Stimulated activated CD8-positive, alpha-beta memory T cell treated with anti-CD3 and anti-CD28 coated beads, Interleukin-2, amount 100 ng/mL, for 1 hour (primary cell): ENCODE results near the gene ATXN1L.
"Not testable (repeated sequence)": the region's sequence is repeated elsewhere in the genome, so short reads cannot be mapped to it uniquely, and the experiment has no call there.

Experiments
- DNase-seq, 2 donors: peaks; one replicate each; pipeline ENCODE4 v3.0.0-alpha.2; 2020; ENCODE audit warnings: low read depth in 2 of 2

The ATXN1L gene

GRCh38 chr16:71894229-71894920 lies 48.6 kb downstream of the ATXN1L start:
- peak in 1 of 2 donors; percentile 12 for DNase-seq

- DNase-seq = peak; percentile 96 to 97
Measured at GRCh38 chr16:71894921-71895678, 49.3 kb downstream of the ATXN1L start, which contains the start of gene IST1. IST1 (plus strand) TSS chr16:71895531; CDS start chr16:71915641, 20,110 bp downstream.

- DNase-seq = peak in 1 of 2 donors; percentile 10
Measured at GRCh38 chr16:71895679-71896365, 50.0 kb downstream of the ATXN1L start.

GRCh38 chr16:71896764-71897368 lies 51.1 kb downstream of the ATXN1L start:
- DNase-seq = no peak

- DNase-seq = no peak
Measured at GRCh38 chr16:71899171-71899570, 53.4 kb downstream of the ATXN1L start.

- DNase-seq = no peak
Measured at GRCh38 chr16:71902656-71903365, 57.0 kb downstream of the ATXN1L start.

GRCh38 chr16:71903608-71904007 lies 57.8 kb downstream of the ATXN1L start:
- no peak for DNase-seq

- no peak for DNase-seq
Measured at GRCh38 chr16:71904239-71904638, 58.5 kb downstream of the ATXN1L start.

GRCh38 chr16:71905765-71906164 lies 60.0 kb downstream of the ATXN1L start:
- DNase-seq = not testable (repeated sequence)
